ENCODE measurements around the gene ASTN2.

Gene ASTN2

GRCh38 chr9:116467740-116468351, 947.0 kb downstream of the ASTN2 start:
- TF ChIP-seq EZH2 (optimal IDR thresholded peaks at IDR 0.05; ENCODE audit: low read depth, low read length) (no peak), EZH2phosphoT487 (IDR thresholded peaks at IDR 0.05; ENCODE audit: low read length) (no peak), CTCF (IDR thresholded peaks at IDR 0.05; ENCODE audit: low read length) (no peak)
- Histone ChIP-seq H3K9me2 (replicated peaks; ENCODE audit: insufficient read depth, low read length) (no peaks in the 10 kb centered on the region), H3K9ac (ENCODE audit: low read length) (no peak overlapping the region), H2AFZ (ENCODE audit: low read length) (no peak overlapping the region), H4K20me1 (ENCODE audit: insufficient read depth, low read length) (no peaks in the 10 kb centered on the region), H3K27ac (ENCODE audit: low read length) (no peak overlapping the region), H3K36me3 (replicated peaks; ENCODE audit: insufficient read depth, low read length) (no peaks in the 10 kb centered on the region), H3K27me3 (replicated peaks; ENCODE audit: insufficient read depth, low read length) (no peaks in the 10 kb centered on the region), H3K9me3 (replicated peaks; ENCODE audit: insufficient read depth, low read length) (no peaks in the 10 kb centered on the region), H3K4me1 (ENCODE audit: low read length) (no peaks in the 10 kb centered on the region), H3K4me3 (ENCODE audit: low read length) (no peak overlapping the region), H3K79me2 (ENCODE audit: low read length) (no peaks in the 10 kb centered on the region), H3K4me2 (ENCODE audit: low read depth, low read length) (no peak overlapping the region), H3F3A (ENCODE audit: insufficient read depth, low read length) (no peaks in the 10 kb centered on the region)
- DNase-seq: no peak

- H3K9me2 ChIP-seq (replicated peaks; ENCODE audit: insufficient read depth, low read length): no peaks in the 10 kb centered on the region
- no peaks in the 10 kb centered on the region for H4K20me1 ChIP-seq (ENCODE audit: insufficient read depth, low read length)
- TF ChIP-seq EZH2 (optimal IDR thresholded peaks at IDR 0.05; ENCODE audit: low read depth, low read length): no peak
- no peak for TF ChIP-seq EZH2phosphoT487 (IDR thresholded peaks at IDR 0.05; ENCODE audit: low read length)
- no peak for TF ChIP-seq CTCF (IDR thresholded peaks at IDR 0.05; ENCODE audit: low read length)
- no peaks in the 10 kb centered on the region for H3K36me3 ChIP-seq (replicated peaks; ENCODE audit: insufficient read depth, low read length)
- H3K9me3 ChIP-seq (replicated peaks; ENCODE audit: insufficient read depth, low read length): no peaks in the 10 kb centered on the region
- no peaks in the 10 kb centered on the region for H3K27me3 ChIP-seq (replicated peaks; ENCODE audit: insufficient read depth, low read length)
- H3K79me2 ChIP-seq (ENCODE audit: low read length): no peaks in the 10 kb centered on the region
- no peaks in the 10 kb centered on the region for H3K4me1 ChIP-seq (ENCODE audit: low read length)
- no peak overlapping the region for H3K9ac ChIP-seq (ENCODE audit: low read length)
- no peak overlapping the region for H3K4me3 ChIP-seq (ENCODE audit: low read length)
- H3F3A ChIP-seq (ENCODE audit: insufficient read depth, low read length): no peaks in the 10 kb centered on the region
- H2AFZ ChIP-seq (ENCODE audit: low read length): no peak overlapping the region
- no peak overlapping the region for H3K27ac ChIP-seq (ENCODE audit: low read length)
- DNase-seq: no peak
- H3K4me2 ChIP-seq (ENCODE audit: low read depth, low read length): no peak overlapping the region
Observed at GRCh38 chr9:116466271-116467235, 948.3 kb downstream of the ASTN2 start.

GRCh38 chr9:116465576-116466270, 949.1 kb downstream of the ASTN2 start:
- no peaks in the 10 kb centered on the region for H3K9me3 ChIP-seq (replicated peaks; ENCODE audit: insufficient read depth, low read length)

More at GRCh38 chr9:116465576-116466270, 949.1 kb downstream of the ASTN2 start:
- TF ChIP-seq CTCF (IDR thresholded peaks at IDR 0.05; ENCODE audit: low read length): no peak
- TF ChIP-seq EZH2phosphoT487 (IDR thresholded peaks at IDR 0.05; ENCODE audit: low read length): no peak
- TF ChIP-seq EZH2 (optimal IDR thresholded peaks at IDR 0.05; ENCODE audit: low read depth, low read length): no peak
- DNase-seq: no peak
- Histone ChIP-seq H3K9me2 (replicated peaks; ENCODE audit: insufficient read depth, low read length) (no peaks in the 10 kb centered on the region), H4K20me1 (ENCODE audit: insufficient read depth, low read length) (no peaks in the 10 kb centered on the region), H3K4me1 (ENCODE audit: low read length) (no peaks in the 10 kb centered on the region), H3K27me3 (replicated peaks; ENCODE audit: insufficient read depth, low read length) (no peaks in the 10 kb centered on the region), H3K4me2 (ENCODE audit: low read depth, low read length) (no peak overlapping the region), H3K4me3 (ENCODE audit: low read length) (no peak overlapping the region), H3K27ac (ENCODE audit: low read length) (no peak overlapping the region), H2AFZ (ENCODE audit: low read length) (no peak overlapping the region), H3K79me2 (ENCODE audit: low read length) (no peaks in the 10 kb centered on the region), H3K9ac (ENCODE audit: low read length) (no peak overlapping the region), H3K36me3 (replicated peaks; ENCODE audit: insufficient read depth, low read length) (no peaks in the 10 kb centered on the region), H3F3A (ENCODE audit: insufficient read depth, low read length) (no peaks in the 10 kb centered on the region)

Data from MM.1S (cell line).